Mesendoderm (in vitro differentiated cells): ENCODE measurements around the gene BUD13.

Experiments
- DNase-seq: peaks from one replicate; pipeline ENCODE4 v3.0.0; 2013
- H2AK5ac ChIP-seq: 2 replicates; pipeline ENCODE4 v1.6.1; 2013; ENCODE audit warnings: low read length, inconsistent platforms
- H2BK120ac ChIP-seq: 2 replicates; pipeline ENCODE4 v1.6.1; 2013; ENCODE audit warnings: low read depth, mild to moderate bottlenecking, low read length, moderate library complexity, mixed read lengths
- H2BK15ac ChIP-seq: replicated peaks from 2 replicates; pipeline ENCODE4 v1.6.1; 2013; ENCODE audit warnings: low read depth, mild to moderate bottlenecking, moderate library complexity
- H2BK5ac ChIP-seq: 2 replicates; pipeline ENCODE4 v1.6.1; 2013; ENCODE audit warnings: low read length, inconsistent platforms
- H3K18ac ChIP-seq: 2 replicates; pipeline ENCODE4 v1.6.1; 2013; ENCODE audit warnings: mild to moderate bottlenecking, low read length, mixed read lengths
- H3K23ac ChIP-seq: one replicate; pipeline ENCODE4 v1.6.1; 2013; ENCODE audit warnings: low read length
- H3K27ac ChIP-seq: 2 replicates; pipeline ENCODE4 v1.5.1; 2013; ENCODE audit warnings: low read depth, mild to moderate bottlenecking, inconsistent platforms, low read length, moderate library complexity
- H3K27me3 ChIP-seq: 2 replicates; pipeline ENCODE4 v1.6.1; 2013; ENCODE audit warnings: low read length, control low read depth, mild to moderate bottlenecking, inconsistent platforms; ENCODE audit not compliant: insufficient read depth, poor library complexity
- H3K36me3 ChIP-seq: 2 replicates; pipeline ENCODE4 v1.6.1; 2013; ENCODE audit warnings: low read length, inconsistent platforms; ENCODE audit not compliant: control insufficient read depth, insufficient read depth
- H3K4ac ChIP-seq: one replicate; pipeline ENCODE4 v1.6.1; 2013; ENCODE audit warnings: low read depth, mild to moderate bottlenecking, low read length, moderate library complexity
- H3K4me1 ChIP-seq: 2 replicates; pipeline ENCODE4 v1.6.1; 2013; ENCODE audit warnings: low read depth, low read length, inconsistent platforms; ENCODE audit not compliant: control insufficient read depth
- H3K4me2 ChIP-seq: 2 replicates; pipeline ENCODE4 v1.6.1; 2013; ENCODE audit warnings: low read length
- H3K4me3 ChIP-seq: 2 replicates; pipeline ENCODE4 v1.5.1; 2013; ENCODE audit warnings: mild to moderate bottlenecking, low read length
- H3K56ac ChIP-seq: one replicate; pipeline ENCODE4 v1.6.1; 2013; ENCODE audit warnings: low read length
- H3K79me1 ChIP-seq: 2 replicates; pipeline ENCODE4 v1.6.1; 2013; ENCODE audit warnings: low read length, inconsistent platforms
- H3K79me2 ChIP-seq: 2 replicates; pipeline ENCODE4 v1.6.1; 2013; ENCODE audit warnings: mild to moderate bottlenecking, low read length; ENCODE audit not compliant: control insufficient read depth, insufficient read depth
- H3K9ac ChIP-seq: 2 replicates; pipeline ENCODE4 v1.6.1; 2013; ENCODE audit warnings: low read length, inconsistent platforms
- H4K5ac ChIP-seq: one replicate; pipeline ENCODE4 v1.6.1; 2013; ENCODE audit warnings: low read length
- H4K8ac ChIP-seq: one replicate; pipeline ENCODE4 v1.6.1; 2013; ENCODE audit warnings: low read depth, mild to moderate bottlenecking, control low read depth, low read length, moderate library complexity
- WGBS: extraction: QIAGEN DNeasy Blood & Tissue Kit; methylation state at CpG from one replicate; pipeline ENCODE4 v1.1.7; 2013; ENCODE audit warnings: low lambda C conversion rate, missing lambda C conversion rate; ENCODE audit not compliant: insufficient coverage; ENCODE audit errors: extremely low coverage; 5-methylcytosine and 5-hydroxymethylcytosine counted together

The BUD13 gene

DNA sequence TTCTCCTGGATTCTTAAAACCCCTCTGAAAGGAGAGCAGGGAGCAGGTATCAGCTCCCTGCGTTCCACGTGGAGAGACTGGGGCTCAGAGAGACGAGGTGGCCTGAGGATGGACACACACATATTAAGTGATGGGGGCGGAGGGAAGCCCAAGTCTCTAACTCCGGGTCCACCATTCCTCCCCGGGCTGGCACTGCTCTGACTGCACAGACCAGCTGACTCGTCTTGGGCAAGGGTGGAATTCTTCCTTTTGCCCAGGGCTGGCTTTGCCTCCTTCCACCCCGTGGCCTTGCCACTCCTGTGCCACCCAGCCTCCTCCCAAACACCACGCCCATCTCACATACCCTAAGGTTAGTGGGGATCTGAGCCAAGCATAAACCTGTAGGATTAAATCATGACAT is 65.0 kb downstream of the BUD13 start:
- Histone ChIP-seq H4K8ac (no peak overlapping the region), H2AK5ac (no peak overlapping the region), H3K27me3 (no peaks in the 10 kb centered on the region), H4K5ac (no peak overlapping the region), H3K4me1 (peaks cover 1% of the 10 kb centered on the region), H2BK120ac (no peak overlapping the region), H3K23ac (no peak overlapping the region), H3K27ac (no peak overlapping the region), H3K79me1 (no peaks in the 10 kb centered on the region), H3K4me2 (no peak overlapping the region), H3K79me2 (no peaks in the 10 kb centered on the region), H3K4ac (no peak overlapping the region), H3K36me3 (no peaks in the 10 kb centered on the region), H3K56ac (no peak overlapping the region), H2BK5ac (no peak overlapping the region), H3K4me3 (no peak overlapping the region), H2BK15ac (no peak overlapping the region), H3K18ac (no peak overlapping the region), H3K9ac (no peak overlapping the region)
- no CpG with 5 or more reads among the region's 9 CpGs for WGBS
- no peak for DNase-seq

DNA sequence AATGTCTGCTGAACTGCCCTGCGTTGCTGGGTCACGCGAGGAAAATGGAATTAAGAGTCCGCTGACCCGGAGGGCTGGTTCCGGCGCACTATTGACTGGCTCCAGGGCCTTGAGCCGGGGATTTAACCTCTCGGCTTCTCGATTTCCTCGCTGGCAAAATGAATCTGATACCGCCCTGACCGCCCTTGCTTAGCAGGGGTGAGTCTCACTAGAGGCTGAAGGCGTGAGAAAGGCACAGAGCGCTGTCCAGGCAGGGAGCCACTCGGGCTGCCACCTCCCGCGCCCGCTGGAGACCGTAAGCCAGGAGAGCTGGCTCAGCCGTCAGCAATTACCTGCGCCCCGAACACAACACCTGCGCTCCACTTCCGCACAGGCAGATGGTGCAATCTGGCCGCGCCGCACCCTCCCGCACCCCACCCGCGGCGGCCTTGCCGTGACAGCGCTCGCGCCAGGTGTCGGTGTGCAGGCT is 65.6 kb downstream of the BUD13 start:
- H3K4me2 ChIP-seq, result no peak overlapping the region
- H4K5ac ChIP-seq, result no peak overlapping the region
- no peak for DNase-seq
- no peaks in the 10 kb centered on the region for H3K27me3 ChIP-seq
- H2BK5ac ChIP-seq, result no peak overlapping the region
- H2BK15ac ChIP-seq, result no peak overlapping the region
- no peak overlapping the region for H2AK5ac ChIP-seq
- no peak overlapping the region for H3K56ac ChIP-seq
- H3K36me3 ChIP-seq, result no peaks in the 10 kb centered on the region
- H3K4ac ChIP-seq, result no peak overlapping the region
- no peak overlapping the region for H3K9ac ChIP-seq
- H3K27ac ChIP-seq, result no peak overlapping the region
- no CpG with 5 or more reads among the region's 37 CpGs for WGBS
- no peak overlapping the region for H3K18ac ChIP-seq
- no peaks in the 10 kb centered on the region for H3K79me2 ChIP-seq
- no peak overlapping the region for H2BK120ac ChIP-seq
- no peak overlapping the region for H4K8ac ChIP-seq
- peaks cover 2% of the 10 kb centered on the region for H3K4me1 ChIP-seq
- H3K79me1 ChIP-seq, result no peaks in the 10 kb centered on the region
- H3K4me3 ChIP-seq, result no peak overlapping the region
- H3K23ac ChIP-seq, result no peak overlapping the region

DNA sequence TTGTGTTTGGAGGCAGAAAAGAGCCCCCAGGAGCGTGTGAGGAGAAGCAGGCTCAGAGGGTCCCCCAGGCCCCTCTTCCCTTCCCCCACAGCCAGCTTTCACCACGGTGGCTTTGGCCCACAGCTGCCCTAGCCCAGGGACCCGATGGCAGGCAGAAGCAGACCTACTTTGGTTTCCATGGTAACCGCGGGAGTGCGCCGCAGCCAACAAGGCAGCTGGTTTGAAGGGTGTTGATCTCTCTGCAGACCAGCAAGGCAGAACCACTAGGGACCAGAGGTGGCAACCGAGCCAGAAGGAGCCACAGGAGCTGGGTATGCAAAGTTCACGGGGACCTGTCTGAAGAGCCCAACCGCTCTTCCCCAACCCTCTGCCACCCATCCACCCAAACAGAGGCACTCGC is 69.4 kb downstream of the BUD13 start:
- Histone ChIP-seq H2BK120ac (no peak overlapping the region), H3K79me2 (no peaks in the 10 kb centered on the region), H3K4me1 (peaks cover 2% of the 10 kb centered on the region), H4K8ac (no peak overlapping the region), H2AK5ac (no peak overlapping the region), H3K56ac (no peak overlapping the region), H3K27me3 (no peaks in the 10 kb centered on the region), H3K36me3 (no peaks in the 10 kb centered on the region), H2BK15ac (no peak overlapping the region), H3K9ac (no peak overlapping the region), H2BK5ac (no peak overlapping the region), H4K5ac (no peak overlapping the region), H3K18ac (no peak overlapping the region), H3K27ac (no peak overlapping the region), H3K4me3 (no peak overlapping the region), H3K23ac (no peak overlapping the region), H3K79me1 (no peaks in the 10 kb centered on the region), H3K4me2 (no peak overlapping the region), H3K4ac (no peak overlapping the region)
- peak; percentile 94 for DNase-seq
- WGBS, result no CpG with 5 or more reads among the region's 11 CpGs

- Histone ChIP-seq H3K27ac (no peak overlapping the region), H2BK15ac (no peak overlapping the region), H4K8ac (no peak overlapping the region), H3K4me1 (peaks cover 2% of the 10 kb centered on the region), H3K23ac (no peak overlapping the region), H2AK5ac (no peak overlapping the region), H2BK120ac (no peak overlapping the region), H3K56ac (no peak overlapping the region), H3K4ac (no peak overlapping the region), H3K36me3 (no peaks in the 10 kb centered on the region), H4K5ac (no peak overlapping the region), H3K4me2 (no peak overlapping the region), H3K79me2 (no peaks in the 10 kb centered on the region), H3K27me3 (no peaks in the 10 kb centered on the region), H2BK5ac (no peak overlapping the region), H3K79me1 (no peaks in the 10 kb centered on the region), H3K18ac (no peak overlapping the region), H3K4me3 (no peak overlapping the region), H3K9ac (no peak overlapping the region)
- WGBS, result no CpG with 5 or more reads among the region's 8 CpGs
- peak; percentile 41 for DNase-seq
These were observed 69.9 kb downstream of the BUD13 start for GRCh38 chr11:116702772-116703385.

GRCh38 chr11:116701876-116702275 is 70.9 kb downstream of the BUD13 start:
- H3K9ac ChIP-seq, result no peak overlapping the region
- no peak overlapping the region for H3K23ac ChIP-seq
- H2AK5ac ChIP-seq, result no peak overlapping the region
- no peak overlapping the region for H2BK5ac ChIP-seq
- no peak overlapping the region for H3K4me2 ChIP-seq
- no peaks in the 10 kb centered on the region for H3K36me3 ChIP-seq
- H3K79me2 ChIP-seq, result no peaks in the 10 kb centered on the region
- no peak overlapping the region for H4K8ac ChIP-seq
- H2BK120ac ChIP-seq, result no peak overlapping the region
- no CpG with 5 or more reads among the region's 2 CpGs for WGBS
- no peak overlapping the region for H3K56ac ChIP-seq
- H3K4me1 ChIP-seq, result peaks cover 2% of the 10 kb centered on the region
- no peak overlapping the region for H4K5ac ChIP-seq
- no peak overlapping the region for H3K4me3 ChIP-seq
- no peak for DNase-seq
- H3K27ac ChIP-seq, result no peak overlapping the region
- no peak overlapping the region for H2BK15ac ChIP-seq
- no peak overlapping the region for H3K18ac ChIP-seq
- H3K27me3 ChIP-seq, result no peaks in the 10 kb centered on the region
- no peaks in the 10 kb centered on the region for H3K79me1 ChIP-seq
- H3K4ac ChIP-seq, result no peak overlapping the region

DNA sequence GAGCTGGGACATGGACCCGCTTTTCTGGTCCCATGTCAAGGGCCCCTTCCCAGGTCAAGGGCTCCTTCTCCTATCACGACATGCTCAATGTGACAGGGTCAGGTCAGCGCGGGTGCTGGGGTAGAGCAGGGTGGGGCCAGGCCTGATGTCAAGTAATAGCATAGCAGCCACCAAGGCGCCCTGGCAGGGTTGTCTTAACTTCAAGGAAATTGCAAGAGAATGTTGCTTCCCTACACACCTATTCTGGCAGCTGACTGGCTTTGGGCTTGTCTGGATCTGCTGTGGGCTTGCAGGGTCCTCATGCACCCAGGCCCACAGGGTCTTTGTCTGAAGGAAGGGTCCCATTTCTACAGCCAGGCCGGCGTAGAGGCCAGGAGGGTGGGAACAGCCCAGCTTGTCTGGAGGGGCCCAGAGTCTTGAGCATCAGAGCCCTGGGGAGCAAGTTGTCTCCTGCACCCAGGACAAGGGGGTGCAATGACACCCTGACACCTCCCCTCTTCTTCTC is 71.4 kb downstream of the BUD13 start:
- Histone ChIP-seq H3K79me1 (no peaks in the 10 kb centered on the region), H3K4ac (no peak overlapping the region), H4K8ac (no peak overlapping the region), H2AK5ac (no peak overlapping the region), H3K4me3 (no peak overlapping the region), H3K27ac (no peak overlapping the region), H3K36me3 (no peaks in the 10 kb centered on the region), H3K4me2 (no peak overlapping the region), H2BK5ac (no peak overlapping the region), H2BK15ac (no peak overlapping the region), H3K4me1 (peaks cover 2% of the 10 kb centered on the region), H2BK120ac (no peak overlapping the region), H3K27me3 (no peaks in the 10 kb centered on the region), H3K56ac (no peak overlapping the region), H3K18ac (no peak overlapping the region), H3K79me2 (no peaks in the 10 kb centered on the region), H3K23ac (no peak overlapping the region), H4K5ac (no peak overlapping the region), H3K9ac (no peak overlapping the region)
- no peak for DNase-seq
- no CpG with 5 or more reads among the region's 7 CpGs for WGBS
